GM18517 (cell line): Measurements from ENCODE around the gene PTPRD.
"Not testable (repeated sequence)": the region's sequence is repeated elsewhere in the genome, so short reads cannot be mapped to it uniquely, and the experiment has no call there.

ENCODE experiments used
- ATAC-seq: cut with Tn5 transposase; IDR thresholded peaks from one replicate; pipeline ENCODE4 v1.9.1; 2021; ENCODE audit warnings: mild to moderate bottlenecking, moderate library complexity; ENCODE audit not compliant: unreplicated experiment

The PTPRD gene

DNA sequence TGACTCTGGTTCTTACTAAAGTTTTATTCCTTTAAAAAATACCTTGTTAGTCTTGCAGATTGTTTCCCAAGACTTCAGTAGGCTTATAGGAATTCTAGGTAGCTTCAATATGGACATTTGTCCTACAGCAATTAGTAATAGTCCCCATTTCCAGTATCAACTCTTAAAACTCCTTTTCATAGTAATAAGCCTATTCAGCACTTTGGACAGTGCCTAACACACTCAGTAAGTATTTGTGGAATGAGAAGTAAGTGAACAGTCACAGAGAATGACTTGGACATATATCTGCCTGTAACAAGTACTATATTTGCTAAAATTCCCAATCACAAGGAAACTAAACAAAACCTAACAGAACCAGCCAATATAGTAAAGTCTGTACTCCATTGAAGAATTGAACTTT is 1521.4 kb downstream of the PTPRD start:
- ATAC-seq: no peak

DNA sequence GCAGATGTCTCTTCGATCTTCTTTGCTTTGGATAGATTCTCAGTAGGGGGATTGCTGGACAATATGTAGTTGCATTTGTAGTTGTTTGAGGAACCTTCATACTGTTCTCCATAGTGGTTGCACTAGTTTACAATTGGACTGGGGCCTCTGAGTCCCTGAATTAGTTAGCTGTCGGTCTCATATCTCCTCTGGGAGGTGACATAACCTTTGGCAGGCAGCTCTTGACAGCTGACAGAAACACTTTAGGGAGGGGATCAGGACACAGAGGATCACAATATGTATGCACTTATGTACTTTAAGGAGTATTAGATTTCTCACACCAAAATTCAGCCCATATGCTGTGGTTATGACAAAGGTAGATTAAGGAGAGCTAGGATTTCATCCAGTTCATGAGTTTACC is 1533.3 kb downstream of the PTPRD start:
- no peak for ATAC-seq

GRCh38 chr9:9078301-9078700 is 1534.5 kb downstream of the PTPRD start:
- no peak for ATAC-seq

DNA sequence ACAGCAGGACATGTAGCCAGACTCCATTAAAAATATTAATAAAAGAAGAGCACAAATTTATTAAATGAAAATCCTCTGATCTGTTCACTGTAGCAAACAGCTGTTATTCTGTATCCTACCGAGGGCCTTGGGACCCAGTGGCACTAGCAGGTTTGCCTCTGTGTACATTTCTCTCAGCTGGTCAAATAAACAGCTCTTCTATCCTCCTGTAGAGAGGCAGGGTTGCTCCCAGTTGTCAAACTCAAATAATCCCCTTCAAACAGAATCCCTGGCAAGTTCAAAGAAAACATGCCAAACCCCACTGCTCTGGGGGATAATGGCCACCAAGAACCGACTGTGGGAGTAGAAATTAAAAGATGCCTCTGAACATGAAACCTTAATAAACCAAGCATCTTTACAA is 1551.2 kb downstream of the PTPRD start:
- no peak for ATAC-seq

- no peak for ATAC-seq
These were observed 1558.3 kb downstream of the PTPRD start for GRCh38 chr9:9054354-9054992.

- no peak for ATAC-seq
These were observed 1567.2 kb downstream of the PTPRD start for GRCh38 chr9:9045572-9045971.

DNA sequence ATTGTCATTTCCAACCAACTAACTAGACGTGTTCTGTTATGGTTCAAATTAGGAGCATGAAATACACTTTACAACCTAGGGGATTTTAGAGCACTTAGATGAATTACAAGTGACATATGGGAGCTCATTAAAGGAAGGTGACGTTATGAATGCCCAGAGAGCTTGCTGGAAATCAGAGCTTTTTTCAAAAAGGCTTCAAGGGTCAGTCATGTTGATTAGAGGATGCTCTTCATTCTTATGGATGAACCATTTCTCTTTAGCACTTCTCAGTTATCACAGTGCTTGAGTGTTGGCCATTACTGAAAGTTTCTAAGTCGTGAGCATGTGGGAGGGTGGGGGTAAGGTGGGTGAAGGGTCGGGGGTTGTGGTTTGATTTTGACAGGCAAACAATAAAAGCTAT is 1567.7 kb downstream of the PTPRD start:
- ATAC-seq: no peak

DNA sequence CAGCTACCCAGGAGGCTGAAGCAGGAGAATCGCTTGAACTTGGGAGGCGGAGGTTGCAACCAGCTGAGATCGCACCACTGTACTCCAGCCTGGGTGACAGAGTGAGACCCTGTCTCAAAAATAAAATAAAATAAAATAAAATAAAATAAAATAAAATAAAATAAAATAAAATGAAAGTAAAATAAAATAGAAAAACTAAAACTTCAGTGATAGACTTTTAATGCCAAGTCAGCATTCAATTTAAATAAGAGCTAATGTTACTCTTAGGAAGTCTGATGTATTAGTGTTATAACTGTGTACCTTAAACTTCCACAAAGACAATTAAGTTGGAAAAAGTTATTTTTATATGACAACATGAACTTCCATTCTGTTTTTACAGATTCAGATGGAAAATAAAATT is 1569.0 kb downstream of the PTPRD start:
- ATAC-seq: not testable (repeated sequence)

DNA sequence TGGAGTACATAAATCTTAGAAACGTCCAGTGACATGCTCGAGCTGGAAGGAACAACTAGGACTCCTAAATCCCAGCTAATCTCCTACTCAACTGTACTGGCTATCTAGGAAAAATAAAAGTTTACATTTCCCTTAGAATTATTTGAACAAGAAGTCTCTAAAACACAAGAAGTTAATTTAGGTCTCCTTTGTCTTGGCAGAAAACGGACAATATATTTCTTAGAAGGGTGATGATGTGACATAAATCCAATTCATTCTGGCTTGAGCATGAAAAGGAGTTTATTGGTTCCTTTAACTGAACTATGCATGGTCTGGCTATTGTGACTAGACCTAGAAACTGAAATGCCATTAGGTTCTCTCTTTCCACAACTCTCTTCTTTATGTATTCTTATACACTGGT is 1571.0 kb downstream of the PTPRD start:
- ATAC-seq: no peak

- ATAC-seq: no peak
These were observed 1579.8 kb downstream of the PTPRD start for GRCh38 chr9:9033022-9033421.

GRCh38 chr9:9016597-9016996 is 1596.2 kb downstream of the PTPRD start:
- ATAC-seq: no peak

- no peak for ATAC-seq
These were observed 1608.0 kb downstream of the PTPRD start for GRCh38 chr9:9004810-9005209.

DNA sequence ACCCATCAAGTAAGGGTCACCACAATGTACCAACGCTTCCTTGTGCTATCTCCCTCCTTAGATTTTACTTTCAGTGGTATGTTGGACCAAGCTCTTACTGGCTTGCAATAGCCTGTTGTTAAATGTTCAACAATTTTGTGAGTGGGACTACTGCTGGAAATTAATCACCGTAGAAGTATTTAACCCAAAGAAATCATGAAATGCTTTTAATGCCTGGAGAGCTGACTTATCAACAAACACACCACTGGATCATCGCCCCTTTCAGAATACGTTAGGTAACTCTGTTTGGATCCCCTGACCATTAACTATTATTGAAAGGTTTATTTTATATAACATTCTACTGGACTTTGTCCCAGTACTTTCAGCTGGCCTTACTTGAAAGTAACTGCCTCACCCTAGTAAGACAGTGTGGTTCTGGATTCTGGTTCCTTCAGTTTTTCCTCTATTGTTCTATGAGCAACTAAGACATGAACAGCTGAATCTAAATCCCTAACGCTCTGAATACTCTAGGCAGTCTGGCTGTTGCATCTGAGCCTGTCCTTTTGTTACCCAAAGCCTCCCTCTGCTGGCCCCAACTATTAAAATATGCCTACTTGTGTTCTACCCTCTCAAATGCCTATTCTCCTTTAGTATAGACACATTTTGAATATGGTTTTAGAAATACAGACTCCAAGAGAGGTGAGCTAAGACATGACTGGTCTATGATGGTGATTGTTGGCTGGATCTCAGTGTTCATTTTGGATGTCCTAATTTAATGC is 1609.8 kb downstream of the PTPRD start:
- no peak for ATAC-seq

DNA sequence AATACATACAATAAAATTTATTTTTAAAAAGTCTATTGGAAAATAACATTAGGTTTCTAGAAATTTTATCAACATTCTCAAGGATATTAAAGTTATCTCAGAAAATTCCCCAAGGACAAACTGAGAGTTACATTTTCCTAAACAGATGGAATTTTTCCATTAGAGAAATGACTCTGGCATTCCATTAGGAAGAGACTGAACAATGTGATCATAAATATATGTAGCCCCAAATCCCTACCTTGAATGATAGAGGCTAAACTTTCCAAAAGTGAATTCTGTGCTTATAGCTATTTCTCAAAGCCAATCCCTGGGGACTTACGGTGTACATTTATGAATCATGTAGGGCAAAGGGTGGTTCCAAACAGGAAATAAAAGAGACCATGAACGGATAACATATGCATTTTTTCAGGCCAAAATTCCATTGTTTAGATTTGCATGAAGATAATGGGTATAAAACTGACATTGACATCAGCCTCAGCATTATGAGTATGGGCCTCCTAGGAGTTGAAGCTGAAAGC is 1632.2 kb downstream of the PTPRD start:
- no peak for ATAC-seq

DNA sequence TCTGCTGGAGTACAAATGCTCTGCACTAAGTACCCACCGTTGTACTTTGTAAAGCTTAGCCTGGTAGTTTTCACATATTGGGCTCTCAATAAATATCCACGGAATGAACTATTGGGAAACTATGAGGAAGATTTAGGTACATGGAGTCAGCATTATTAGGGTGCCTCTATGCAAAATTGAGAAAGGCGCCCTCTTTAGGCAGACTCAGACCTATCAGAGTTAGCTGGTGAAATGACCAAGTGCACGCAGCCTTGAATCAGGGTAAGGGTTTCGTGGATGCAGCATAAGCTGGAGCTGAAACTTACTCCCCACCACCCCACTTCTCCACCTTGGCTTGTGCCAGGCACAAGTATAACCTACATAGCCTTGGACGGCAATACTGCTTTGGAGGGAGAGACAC is 1634.5 kb downstream of the PTPRD start:
- ATAC-seq: no peak

- ATAC-seq: not testable (repeated sequence)
These were observed 1644.5 kb downstream of the PTPRD start for GRCh38 chr9:8968350-8968749.

DNA sequence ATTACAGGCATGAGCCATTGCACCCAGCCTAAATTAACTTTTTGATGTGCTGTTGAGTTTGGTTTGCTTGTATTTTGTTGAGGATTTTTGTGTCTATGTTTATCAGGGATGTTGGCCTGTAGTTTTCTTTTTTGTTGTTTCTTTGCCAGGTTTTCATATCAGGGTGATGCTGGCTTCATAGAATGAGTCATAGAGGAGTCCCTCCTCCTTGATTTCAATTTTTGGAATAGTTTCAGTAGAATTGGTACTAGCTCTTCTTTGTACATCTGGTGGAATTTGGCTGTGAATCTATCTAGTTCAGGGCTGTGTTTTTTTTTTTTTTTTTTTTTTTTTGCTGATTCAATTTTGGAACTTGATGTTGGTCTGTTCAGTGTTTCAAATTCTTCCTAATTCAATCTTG is 1648.9 kb downstream of the PTPRD start:
- ATAC-seq: no peak

DNA sequence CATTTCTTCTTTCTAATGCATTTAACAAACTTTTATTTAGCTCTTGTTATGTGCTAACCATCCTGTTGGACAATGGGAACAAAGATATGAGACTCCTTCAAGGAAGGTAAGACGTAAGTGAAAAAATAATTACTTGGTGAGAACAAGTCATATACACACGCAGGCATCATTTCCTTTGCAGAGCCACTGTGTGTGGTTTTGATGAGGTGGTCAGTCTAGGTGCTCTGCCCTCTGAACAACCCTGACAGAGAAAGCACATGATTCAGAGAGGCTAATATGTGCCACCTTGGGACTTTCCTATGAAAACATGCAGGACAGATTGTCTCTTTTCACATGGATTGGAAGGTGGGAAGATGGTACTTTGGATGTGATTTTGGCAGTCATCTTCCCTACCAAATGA is 1650.7 kb downstream of the PTPRD start:
- no peak for ATAC-seq

GRCh38 chr9:8961186-8961851 is 1651.5 kb downstream of the PTPRD start:
- ATAC-seq: no peak

DNA sequence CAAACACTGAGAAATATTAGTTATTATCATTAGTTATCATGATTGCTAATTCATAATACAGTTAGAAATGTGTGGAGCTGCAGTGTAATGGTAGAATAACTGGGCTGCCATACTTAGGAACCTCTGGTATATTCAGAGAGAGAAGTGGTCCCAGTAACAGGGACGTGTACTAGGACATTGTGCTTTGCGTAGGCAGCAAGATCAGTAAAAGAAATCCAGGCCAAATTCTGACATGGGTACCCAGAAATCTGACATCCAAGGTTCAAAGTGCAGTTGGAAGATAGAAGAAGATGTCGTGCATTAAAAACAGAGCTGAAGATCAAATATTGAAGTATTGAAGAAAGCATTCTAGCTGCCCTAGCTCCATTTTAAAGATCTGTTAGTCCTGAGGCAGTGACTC is 1652.5 kb downstream of the PTPRD start:
- no peak for ATAC-seq

DNA sequence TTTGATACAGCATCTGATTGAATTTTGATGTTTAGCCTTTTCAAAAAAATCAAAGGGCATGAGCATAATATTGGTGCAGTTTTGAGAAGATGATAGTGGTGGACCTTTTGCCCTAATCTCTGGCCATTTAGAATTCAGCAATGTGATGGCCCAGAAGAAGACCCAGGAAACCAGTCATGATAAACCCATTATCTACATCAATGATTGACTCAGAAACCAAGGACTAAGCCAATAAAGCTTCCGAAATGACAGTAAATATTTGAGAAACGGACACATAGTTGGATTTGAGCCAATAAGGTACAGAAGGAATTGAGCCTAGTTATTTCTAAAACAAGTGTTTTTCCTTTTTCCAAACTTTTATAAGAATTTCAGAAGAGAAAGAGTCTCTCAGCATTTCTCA is 1654.4 kb downstream of the PTPRD start:
- ATAC-seq: no peak

DNA sequence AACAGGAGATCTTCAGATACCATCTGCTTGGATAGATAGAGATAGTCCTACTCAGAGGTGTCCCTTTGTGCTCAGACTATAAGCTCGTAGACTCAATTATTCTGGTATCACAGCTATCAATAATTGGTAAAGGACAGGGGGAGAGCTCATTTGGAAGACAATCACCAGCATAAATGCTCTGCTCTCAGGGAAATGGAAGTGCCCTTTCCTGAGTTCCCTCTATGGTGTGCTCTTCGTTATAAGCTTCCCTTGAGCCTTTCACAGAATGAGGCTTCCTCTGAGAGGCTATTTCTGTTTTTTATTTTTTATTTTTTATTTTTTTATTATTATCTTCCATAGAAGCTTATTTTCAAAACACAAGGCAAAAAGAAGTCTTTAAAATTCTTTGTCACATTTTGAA is 1657.5 kb downstream of the PTPRD start:
- no peak for ATAC-seq
